ENCODE measurements around the gene CFAP299.

- no peak for TF ChIP-seq CTCF (IDR thresholded peaks at IDR 0.05)
- TF ChIP-seq EZH2 (IDR thresholded peaks at IDR 0.05; ENCODE audit: borderline replicate concordance, insufficient read depth, low read depth, low read length, poor library complexity, severe bottlenecking), result no peak
Observed at GRCh38 chr4:80655662-80656061, 320.1 kb downstream of the CFAP299 start.
